ENCODE data around the gene OR4K13. TPM values are rescaled to one million over a fixed set of nuclear protein-coding genes. Genes with fewer than 3 reads are reported as not detected.
A peak's percentile ranks its signal among the peaks of the same experiment; 100 is the strongest.

The OR4K13 gene
- total and polyA plus RNA-seq, 10 of the 15 experiments (the other 5 are each of a cell fraction or from before 2014, with no cell fraction given), result not detected

GRCh38 chr14:20035449-20035848 is 389 bp downstream of the OR4K13 start:
- DNase-seq (ENCODE audit: low read depth, low spot score) (no peak), FAIRE-seq (no peak), ATAC-seq (no peak; the same call in 2 of the 3 replicates)
- no TSS peak for BruUV-seq (replicated peaks)
- no peak overlapping the region for H3K27ac ChIP-seq (ENCODE audit: control insufficient read depth, insufficient read depth)
- H3K36me3 ChIP-seq (ENCODE audit: control insufficient read depth in 2 of 2, insufficient read depth in 2 of 2, low read length in 1 of 2), result no peaks in the 10 kb centered on the region
- POLR2A ChIA-PET, result no interaction called here
- H3K4me3 ChIP-seq, result no peak overlapping the region
- peak; percentile 53; the same call in 1 of the 2 replicates for TF ChIP-seq ZNF24 (IDR thresholded peaks at IDR 0.05)
- no peak for TF ChIP-seq RUNX3 (IDR thresholded peaks at IDR 0.05; ENCODE audit: low read length)
- no peak overlapping the region for H3K9ac ChIP-seq (ENCODE audit: control insufficient read depth, insufficient read depth, low read length)
- H3K4me2 ChIP-seq (ENCODE audit: control insufficient read depth, insufficient read depth), result no peak overlapping the region
- RAD21 ChIA-PET (ENCODE audit: unreplicated experiment), result no interaction called here
- CTCF ChIA-PET, result interaction anchor here (0.5 kb wide), 1 partner anchor 36 kb away, joined by 3 read pairs; no protein-coding TSS in a partner anchor
- SMC1A ChIA-PET (ENCODE audit: uncharacterized antibody, unreplicated experiment), result no interaction called here
- intact Hi-C loops (cut with micrococcal nuclease; ENCODE audit: unreplicated experiment) (no loop called here), in situ Hi-C loops (cut with MboI) (no loop called here)
- no peaks in the 10 kb centered on the region for H3K27me3 ChIP-seq (replicated peaks in 1 of 2; ENCODE audit: control insufficient read depth in 2 of 2, insufficient read depth in 2 of 2, low read length in 1 of 2)
- no peaks in the 10 kb centered on the region for H3K9me3 ChIP-seq (replicated peaks; ENCODE audit: control insufficient read depth, insufficient read depth, low read length)
- H2AFZ ChIP-seq (ENCODE audit: control insufficient read depth, low read depth, low read length), result no peak overlapping the region
- H3K79me2 ChIP-seq (ENCODE audit: control insufficient read depth, insufficient read depth, low read length), result no peaks in the 10 kb centered on the region
- H3K4me1 ChIP-seq (ENCODE audit: control insufficient read depth, insufficient read depth, low read length), result no peaks in the 10 kb centered on the region
- 36% methylated on average over 3 of the region's 3 CpGs for WGBS (ENCODE audit: insufficient coverage, insufficient replicate concordance, low lambda C conversion rate, missing lambda C conversion rate)
- H4K20me1 ChIP-seq (ENCODE audit: control insufficient read depth, insufficient read depth), result no peaks in the 10 kb centered on the region

DNA sequence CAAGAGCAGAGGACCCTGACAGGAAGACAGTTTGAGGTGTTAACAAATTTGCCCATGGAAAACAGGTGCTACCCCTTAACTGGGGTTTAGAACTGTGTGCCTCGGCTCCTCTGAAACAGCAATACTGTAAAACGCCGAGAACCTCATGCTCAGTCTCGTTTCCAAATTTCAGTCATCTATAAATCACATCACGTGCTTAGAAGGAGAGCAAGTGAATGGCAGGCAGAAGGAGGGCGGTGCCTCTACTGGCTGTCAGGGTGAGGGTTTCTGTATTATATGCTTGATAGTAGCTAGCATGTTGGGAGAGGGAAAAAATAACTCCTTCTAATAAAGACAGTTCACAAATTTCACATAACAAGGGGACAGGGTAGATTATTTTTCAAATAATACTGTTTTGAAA is 4.8 kb downstream of the OR4K13 start:
- SMC1A ChIA-PET (ENCODE audit: uncharacterized antibody, unreplicated experiment), result no interaction called here
- RAD21 ChIA-PET (ENCODE audit: unreplicated experiment), result no interaction called here
- Histone ChIP-seq H3K4me2 (ENCODE audit: control insufficient read depth, insufficient read depth) (no peak overlapping the region), H3K27me3 (replicated peaks in 1 of 2; ENCODE audit: control insufficient read depth in 2 of 2, insufficient read depth in 2 of 2, low read length in 1 of 2) (no peaks in the 10 kb centered on the region), H4K20me1 (ENCODE audit: control insufficient read depth, insufficient read depth) (no peaks in the 10 kb centered on the region), H3K9ac (ENCODE audit: control insufficient read depth, insufficient read depth, low read length) (no peak overlapping the region), H3K27ac (ENCODE audit: control insufficient read depth, insufficient read depth) (no peak overlapping the region), H3K4me1 (ENCODE audit: control insufficient read depth, insufficient read depth, low read length) (no peaks in the 10 kb centered on the region), H3K36me3 (ENCODE audit: control insufficient read depth in 2 of 2, insufficient read depth in 2 of 2, low read length in 1 of 2) (no peaks in the 10 kb centered on the region), H3K4me3 (no peak overlapping the region), H3K9me3 (replicated peaks; ENCODE audit: control insufficient read depth, insufficient read depth, low read length) (no peaks in the 10 kb centered on the region), H3K79me2 (ENCODE audit: control insufficient read depth, insufficient read depth, low read length) (no peaks in the 10 kb centered on the region), H2AFZ (ENCODE audit: control insufficient read depth, low read depth, low read length) (no peak overlapping the region)
- no TSS peak for BruUV-seq (replicated peaks)
- FAIRE-seq (no peak), DNase-seq (ENCODE audit: low read depth, low spot score) (no peak), ATAC-seq (no peak)
- CTCF ChIA-PET, result no interaction called here
- WGBS (ENCODE audit: insufficient coverage, insufficient replicate concordance, low lambda C conversion rate, missing lambda C conversion rate), result 4% methylated on average over 6 of the region's 6 CpGs
- POLR2A ChIA-PET, result no interaction called here
- in situ Hi-C loops (cut with MboI), result no loop called here
- intact Hi-C loops (cut with micrococcal nuclease; ENCODE audit: unreplicated experiment), result no loop called here
- TF ChIP-seq CBX3 (IDR thresholded peaks at IDR 0.05; ENCODE audit: borderline replicate concordance, low read depth), result no peak
- no peak for TF ChIP-seq JUND (IDR thresholded peaks at IDR 0.05; ENCODE audit: low read depth, low read length)
- TF ChIP-seq POLR2AphosphoS5 (IDR thresholded peaks at IDR 0.05; ENCODE audit: low read length), result no peak
- TF ChIP-seq, protein P1, sequence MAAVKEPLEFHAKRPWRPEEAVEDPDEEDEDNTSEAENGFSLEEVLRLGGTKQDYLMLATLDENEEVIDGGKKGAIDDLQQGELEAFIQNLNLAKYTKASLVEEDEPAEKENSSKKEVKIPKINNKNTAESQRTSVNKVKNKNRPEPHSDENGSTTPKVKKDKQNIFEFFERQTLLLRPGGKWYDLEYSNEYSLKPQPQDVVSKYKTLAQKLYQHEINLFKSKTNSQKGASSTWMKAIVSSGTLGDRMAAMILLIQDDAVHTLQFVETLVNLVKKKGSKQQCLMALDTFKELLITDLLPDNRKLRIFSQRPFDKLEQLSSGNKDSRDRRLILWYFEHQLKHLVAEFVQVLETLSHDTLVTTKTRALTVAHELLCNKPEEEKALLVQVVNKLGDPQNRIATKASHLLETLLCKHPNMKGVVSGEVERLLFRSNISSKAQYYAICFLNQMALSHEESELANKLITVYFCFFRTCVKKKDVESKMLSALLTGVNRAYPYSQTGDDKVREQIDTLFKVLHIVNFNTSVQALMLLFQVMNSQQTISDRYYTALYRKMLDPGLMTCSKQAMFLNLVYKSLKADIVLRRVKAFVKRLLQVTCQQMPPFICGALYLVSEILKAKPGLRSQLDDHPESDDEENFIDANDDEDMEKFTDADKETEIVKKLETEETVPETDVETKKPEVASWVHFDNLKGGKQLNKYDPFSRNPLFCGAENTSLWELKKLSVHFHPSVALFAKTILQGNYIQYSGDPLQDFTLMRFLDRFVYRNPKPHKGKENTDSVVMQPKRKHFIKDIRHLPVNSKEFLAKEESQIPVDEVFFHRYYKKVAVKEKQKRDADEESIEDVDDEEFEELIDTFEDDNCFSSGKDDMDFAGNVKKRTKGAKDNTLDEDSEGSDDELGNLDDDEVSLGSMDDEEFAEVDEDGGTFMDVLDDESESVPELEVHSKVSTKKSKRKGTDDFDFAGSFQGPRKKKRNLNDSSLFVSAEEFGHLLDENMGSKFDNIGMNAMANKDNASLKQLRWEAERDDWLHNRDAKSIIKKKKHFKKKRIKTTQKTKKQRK (IDR thresholded peaks at IDR 0.05; ENCODE audit: low read depth, low read length), result no peak
- TF ChIP-seq CBFB (IDR thresholded peaks at IDR 0.05; ENCODE audit: low read depth), result no peak
- no peak for TF ChIP-seq SIX5 (IDR thresholded peaks at IDR 0.05; ENCODE audit: low read depth, low read length, severe bottlenecking)
- no peak for TF ChIP-seq DPF2 (IDR thresholded peaks at IDR 0.05)
- TF ChIP-seq, protein P2, sequence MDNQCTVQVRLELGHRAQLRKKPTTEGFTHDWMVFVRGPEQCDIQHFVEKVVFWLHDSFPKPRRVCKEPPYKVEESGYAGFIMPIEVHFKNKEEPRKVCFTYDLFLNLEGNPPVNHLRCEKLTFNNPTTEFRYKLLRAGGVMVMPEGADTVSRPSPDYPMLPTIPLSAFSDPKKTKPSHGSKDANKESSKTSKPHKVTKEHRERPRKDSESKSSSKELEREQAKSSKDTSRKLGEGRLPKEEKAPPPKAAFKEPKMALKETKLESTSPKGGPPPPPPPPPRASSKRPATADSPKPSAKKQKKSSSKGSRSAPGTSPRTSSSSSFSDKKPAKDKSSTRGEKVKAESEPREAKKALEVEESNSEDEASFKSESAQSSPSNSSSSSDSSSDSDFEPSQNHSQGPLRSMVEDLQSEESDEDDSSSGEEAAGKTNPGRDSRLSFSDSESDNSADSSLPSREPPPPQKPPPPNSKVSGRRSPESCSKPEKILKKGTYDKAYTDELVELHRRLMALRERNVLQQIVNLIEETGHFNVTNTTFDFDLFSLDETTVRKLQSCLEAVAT (IDR thresholded peaks at IDR 0.05), result no peak
- no peak for TF ChIP-seq SP1 (IDR thresholded peaks at IDR 0.05; ENCODE audit: low read depth, low read length)
- TF ChIP-seq NR2F1 (conservative IDR thresholded peaks at IDR 0.05), result no peak
- TF ChIP-seq FOS (IDR thresholded peaks at IDR 0.05; ENCODE audit: borderline replicate concordance, extremely low read depth, insufficient read length), result no peak
- TF ChIP-seq ZNF24 (IDR thresholded peaks at IDR 0.05), result no peak
- TF ChIP-seq HDGF (IDR thresholded peaks at IDR 0.05), result no peak
- TF ChIP-seq YY1 (IDR thresholded peaks at IDR 0.05; ENCODE audit: low read depth, low read length), result no peak
- no peak for TF ChIP-seq NR2C2 (IDR thresholded peaks at IDR 0.05; ENCODE audit: borderline replicate concordance, control insufficient read depth, insufficient read length, low read depth)
- no peak for TF ChIP-seq TARDBP (IDR thresholded peaks at IDR 0.05; ENCODE audit: borderline replicate concordance)
